NCI-H526 treated with DMSO at 0.1 percent for 48 hours (cell line): ENCODE results near the gene TNFAIP8.

Experiments used
- DNase-seq: peaks from one replicate; lab custom pipeline; 2025; lab: John Stamatoyannopoulos, UW

The TNFAIP8 gene

GRCh38 chr5:119347991-119348390, 7.8 kb upstream of the TNFAIP8 start:
- DNase-seq, result no peak

GRCh38 chr5:119353213-119353612, 2.6 kb upstream of the TNFAIP8 start:
- DNase-seq, result no peak

- no peak for DNase-seq
These were observed 2.0 kb upstream of the TNFAIP8 start for GRCh38 chr5:119353686-119354366.

- DNase-seq, result no peak
These were observed 1.1 kb upstream of the TNFAIP8 start for GRCh38 chr5:119354537-119355243.

- DNase-seq, result no peak
These were observed 578 bp upstream of the TNFAIP8 start for GRCh38 chr5:119355244-119355638.

- DNase-seq, result no peak
These were observed 881 bp downstream of the TNFAIP8 start for GRCh38 chr5:119356612-119357188.

GRCh38 chr5:119357270-119357669, 1.5 kb downstream of the TNFAIP8 start:
- no peak for DNase-seq

- no peak for DNase-seq
These were observed 2.1 kb downstream of the TNFAIP8 start for GRCh38 chr5:119357808-119358529.

- DNase-seq, result no peak
These were observed 2.7 kb downstream of the TNFAIP8 start for GRCh38 chr5:119358530-119358900.

- no peak for DNase-seq
These were observed 3.2 kb downstream of the TNFAIP8 start for GRCh38 chr5:119358901-119359603.

- no peak for DNase-seq
These were observed 4.1 kb downstream of the TNFAIP8 start for GRCh38 chr5:119359737-119360413.

- DNase-seq, result no peak
These were observed 5.2 kb downstream of the TNFAIP8 start for GRCh38 chr5:119360905-119361593.

GRCh38 chr5:119361594-119362125, 5.8 kb downstream of the TNFAIP8 start:
- DNase-seq, result no peak

- DNase-seq, result no peak
These were observed 6.9 kb downstream of the TNFAIP8 start for GRCh38 chr5:119362714-119363113.

- DNase-seq, result no peak
These were observed 7.5 kb downstream of the TNFAIP8 start for GRCh38 chr5:119363271-119363670.

- no peak for DNase-seq
These were observed 8.1 kb downstream of the TNFAIP8 start for GRCh38 chr5:119363936-119364335.

- DNase-seq, result no peak
These were observed 10.2 kb downstream of the TNFAIP8 start for GRCh38 chr5:119365847-119366539.

- no peak for DNase-seq
These were observed 10.7 kb downstream of the TNFAIP8 start for GRCh38 chr5:119366540-119366881.

- DNase-seq, result no peak
These were observed 11.9 kb downstream of the TNFAIP8 start for GRCh38 chr5:119367502-119368237.
